GM12891 (cell line): ENCODE data around the gene NSD1.

ENCODE experiments used
- DNase-seq: peaks from one replicate; pipeline ENCODE4 v3.0.0; 2011; ENCODE audit warnings: low spot score; ENCODE audit not compliant: insufficient read length
- FAIRE-seq: peaks from 2 replicates; lab custom pipeline; 2011; peaks lifted over from hg19 to GRCh38; lab: Jason Lieb, UNC
- PAX5 ChIP-seq: IDR thresholded peaks from 2 replicates; pipeline ENCODE4 v1.6.1; 2011; ENCODE audit warnings: low read length, moderate library complexity, mild to moderate bottlenecking; ENCODE audit not compliant: insufficient read depth, severe bottlenecking
- POLR2A ChIP-seq: IDR thresholded peaks from 2 replicates; pipeline ENCODE4 v1.6.1; 2011; ENCODE audit warnings: low read depth, low read length, control low read depth
- POLR2AphosphoS5 ChIP-seq: IDR thresholded peaks from 2 replicates; pipeline ENCODE4 v1.6.1; 2011; ENCODE audit warnings: low read depth, low read length, control low read depth
- POU2F2 ChIP-seq: IDR thresholded peaks from 2 replicates; pipeline ENCODE4 v1.6.1; 2011; ENCODE audit warnings: low read depth, mild to moderate bottlenecking, control low read depth, low read length, moderate library complexity
- SPI1 ChIP-seq: IDR thresholded peaks from 2 replicates; pipeline ENCODE4 v1.6.1; 2011; ENCODE audit warnings: low read depth, low read length, control low read depth
- TAF1 ChIP-seq: IDR thresholded peaks from 2 replicates; pipeline ENCODE4 v1.6.1; 2011; ENCODE audit warnings: low read depth, low read length, control low read depth

NSD1 gene

DNA sequence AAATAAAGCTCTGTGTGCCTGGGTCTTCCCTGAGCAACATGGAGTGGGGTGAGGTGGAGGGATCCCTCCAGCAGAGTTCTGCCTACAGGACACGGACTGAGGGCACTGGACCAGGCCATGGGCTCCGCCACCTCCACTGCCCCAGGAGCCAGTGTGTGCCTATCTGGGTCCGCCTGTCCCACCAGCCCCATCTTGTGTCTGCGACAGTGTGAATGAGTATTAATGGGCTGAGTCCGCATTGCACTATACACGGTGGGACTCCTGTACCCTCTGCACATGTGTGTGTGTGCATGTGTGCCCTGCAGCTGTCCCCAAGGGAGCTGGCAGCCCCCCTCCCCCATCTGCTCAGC lies 35.5 kb upstream of the NSD1 start:
- DNase-seq = no peak
- no peak for FAIRE-seq
- TF ChIP-seq SPI1 (no peak), POLR2A (no peak), PAX5 (no peak), POU2F2 (no peak), POLR2AphosphoS5 (no peak), TAF1 (no peak)

DNA sequence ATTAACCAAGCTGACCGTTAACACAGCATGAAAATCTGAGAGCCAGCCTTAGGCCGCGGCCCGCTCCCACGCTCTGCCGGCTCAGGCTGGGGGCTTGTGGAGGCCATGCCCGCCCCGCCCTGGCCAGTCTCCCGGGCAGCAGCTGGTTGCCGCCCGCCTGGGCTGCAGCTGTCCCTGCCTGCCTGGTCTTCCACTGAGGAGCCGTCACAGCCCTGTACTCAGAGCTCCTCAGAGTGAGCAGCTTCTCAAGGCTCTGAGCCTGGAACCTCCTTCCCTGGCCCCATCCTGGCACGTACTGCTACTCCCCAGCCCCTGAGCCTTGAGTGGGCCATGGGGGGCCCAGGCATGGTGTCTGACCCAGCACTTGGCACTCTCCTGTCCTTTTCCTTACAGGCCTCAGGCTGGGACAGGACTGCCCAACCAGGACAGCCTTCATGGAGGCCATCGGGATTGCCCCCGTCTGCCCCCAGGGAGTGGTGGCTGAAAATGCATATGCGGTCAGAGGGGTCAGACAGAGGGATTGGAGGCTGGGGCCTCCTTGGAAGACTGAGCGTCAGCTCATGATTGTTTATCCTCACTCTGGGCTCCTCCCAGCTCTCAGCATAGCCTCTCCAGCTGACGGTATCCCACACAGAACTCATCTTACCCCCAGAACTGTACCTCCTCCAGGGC lies 35.0 kb upstream of the NSD1 start:
- no peak for DNase-seq
- no peak for FAIRE-seq
- TF ChIP-seq POLR2A = no peak
- TF ChIP-seq TAF1 = no peak
- TF ChIP-seq POLR2AphosphoS5 = no peak
- TF ChIP-seq SPI1 = no peak
- TF ChIP-seq POU2F2 = no peak
- no peak for TF ChIP-seq PAX5

DNA sequence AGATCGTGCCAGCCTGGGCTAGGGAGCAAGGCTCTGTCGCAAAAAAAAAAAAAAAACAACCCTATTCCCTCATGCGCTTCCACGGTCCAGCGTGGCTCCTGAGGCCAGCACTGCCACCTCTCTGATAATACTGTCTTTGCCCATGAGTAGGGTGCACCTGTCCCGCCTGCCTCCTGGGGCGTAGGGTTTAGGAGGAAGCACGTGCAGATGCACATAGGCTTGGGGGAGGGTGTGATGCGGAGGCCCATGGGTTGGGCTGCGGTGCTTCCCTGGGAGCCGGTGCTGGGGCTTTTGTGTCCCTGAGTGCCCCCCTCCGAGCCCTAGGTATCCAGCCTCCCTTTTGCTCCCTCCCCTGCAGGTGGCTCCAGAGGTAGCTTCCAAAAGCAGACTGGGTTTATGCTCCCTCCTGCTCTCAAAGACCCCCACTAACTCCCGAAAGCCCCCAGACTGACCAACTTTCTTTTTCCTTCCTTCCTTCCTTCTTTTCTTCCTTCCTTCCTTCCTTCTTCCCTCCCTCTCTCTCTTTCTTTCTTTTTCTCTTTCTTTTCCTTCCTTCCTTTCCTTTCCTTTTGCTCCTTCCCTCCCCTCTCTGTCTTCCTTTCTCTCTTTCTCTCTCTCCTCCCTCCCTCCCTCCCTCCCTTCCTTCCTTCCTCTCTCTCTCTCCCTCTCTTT lies 34.0 kb upstream of the NSD1 start:
- DNase-seq (no peak), FAIRE-seq (no peak)

DNA sequence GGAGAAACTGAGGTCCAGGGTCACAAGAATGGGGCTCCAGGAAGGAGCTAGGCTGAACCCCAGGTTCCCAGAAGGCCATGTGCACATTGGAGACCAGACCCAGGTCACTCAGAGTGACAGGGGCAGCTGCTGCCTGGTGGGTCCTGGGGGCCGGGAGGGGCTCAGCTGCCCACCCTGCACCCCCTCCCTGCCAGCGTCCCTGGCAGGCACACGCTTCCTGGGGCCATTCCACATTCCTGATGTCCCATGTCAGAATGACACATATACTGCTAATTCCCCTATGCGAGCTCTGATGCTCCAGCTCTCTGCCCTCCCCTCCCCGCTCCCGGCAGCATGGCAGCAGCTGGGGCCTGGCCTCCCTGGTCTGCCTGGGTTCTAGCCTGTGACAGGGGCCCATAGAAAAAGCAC lies 32.9 kb upstream of the NSD1 start:
- FAIRE-seq = no peak
- TF ChIP-seq SPI1 (no peak), POLR2AphosphoS5 (no peak), POU2F2 (no peak), POLR2A (no peak), PAX5 (no peak), TAF1 (no peak)
- DNase-seq = no peak

More for the DNA sequence above, 34.0 kb upstream of the NSD1 start:
- TF ChIP-seq TAF1 = no peak
- no peak for TF ChIP-seq PAX5
- no peak for TF ChIP-seq POU2F2
- TF ChIP-seq SPI1 = no peak
- TF ChIP-seq POLR2A = no peak
- no peak for TF ChIP-seq POLR2AphosphoS5

DNA sequence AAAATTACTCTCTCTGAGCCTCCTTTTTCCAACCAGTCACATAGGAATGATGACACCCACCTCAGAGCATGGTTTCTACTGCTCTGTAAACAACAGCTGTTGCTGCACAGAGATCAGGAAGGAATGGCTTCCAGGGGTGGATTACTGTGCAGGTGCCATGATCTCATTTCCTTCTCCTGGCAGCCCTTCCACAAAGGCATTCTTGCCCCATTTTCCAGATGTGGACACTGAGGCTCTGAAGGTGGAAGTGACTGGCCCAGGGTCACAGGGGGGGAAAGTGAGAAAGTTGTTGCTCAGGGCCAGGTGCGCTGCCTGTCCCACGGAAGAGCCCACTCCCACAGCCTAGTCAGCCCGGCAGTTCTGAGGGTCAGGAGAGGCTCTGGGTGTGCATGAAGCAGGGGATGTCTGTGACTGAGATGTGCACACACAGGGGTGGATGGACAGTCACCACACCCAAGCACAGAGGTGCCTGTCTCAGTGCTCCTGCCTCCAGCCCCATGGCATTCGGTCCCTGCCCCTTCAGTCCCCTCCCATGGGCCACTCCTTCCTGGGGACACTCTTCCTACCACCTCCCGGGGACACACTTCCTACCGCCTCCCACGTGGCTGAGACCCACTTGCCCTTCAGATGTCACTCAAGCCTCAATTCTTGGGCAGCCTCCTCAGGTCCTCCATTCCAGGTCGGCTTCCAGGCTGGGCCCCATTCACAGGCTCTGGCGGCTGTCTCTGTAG lies 29.9 kb upstream of the NSD1 start:
- no peak for DNase-seq
- TF ChIP-seq TAF1 = no peak
- TF ChIP-seq POLR2A = no peak
- TF ChIP-seq PAX5 = no peak
- TF ChIP-seq POLR2AphosphoS5 = no peak
- no peak for TF ChIP-seq POU2F2
- no peak for TF ChIP-seq SPI1
- no peak for FAIRE-seq

DNA sequence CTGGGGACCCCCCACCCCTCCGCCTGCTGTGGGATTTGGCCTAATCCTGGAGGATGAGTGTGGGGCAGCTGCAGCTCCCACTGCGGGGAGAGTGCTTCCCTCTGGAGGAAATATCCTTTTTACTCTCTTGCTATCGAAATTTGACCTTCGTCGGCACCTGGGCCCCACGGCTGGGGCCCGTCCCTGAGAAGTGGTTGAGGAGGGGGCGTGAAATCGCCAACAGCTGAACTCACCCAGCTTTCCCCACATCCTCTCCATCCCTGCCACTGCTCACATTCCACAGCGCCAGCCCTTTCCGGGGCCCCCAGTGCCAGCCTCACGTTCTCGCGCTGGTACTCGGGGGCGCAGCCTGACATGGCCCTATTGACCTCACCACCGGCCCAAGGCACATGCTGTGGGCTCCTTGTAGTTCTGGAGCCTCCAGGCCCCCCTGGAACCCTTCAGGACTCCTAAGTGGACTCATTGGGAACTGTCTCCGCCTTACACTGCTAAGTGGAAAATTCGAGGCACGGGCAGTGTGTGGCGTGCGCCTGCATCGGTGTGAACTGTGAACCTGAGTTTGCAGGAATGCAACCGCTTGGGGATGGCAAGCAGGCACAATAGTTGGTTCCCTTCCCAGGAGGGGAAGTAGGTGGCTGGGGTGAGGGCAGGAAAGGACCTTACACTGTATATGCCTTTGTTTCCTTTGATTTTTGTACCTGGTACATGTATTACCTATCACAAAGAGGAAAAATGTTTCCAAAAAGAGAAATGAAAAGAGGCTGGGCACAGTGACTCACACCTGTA lies 27.7 kb upstream of the NSD1 start:
- FAIRE-seq = no peak
- TF ChIP-seq SPI1 = no peak
- no peak for TF ChIP-seq TAF1
- no peak for TF ChIP-seq POU2F2
- TF ChIP-seq POLR2AphosphoS5 = no peak
- TF ChIP-seq POLR2A = no peak
- TF ChIP-seq PAX5 = no peak
- DNase-seq = no peak

DNA sequence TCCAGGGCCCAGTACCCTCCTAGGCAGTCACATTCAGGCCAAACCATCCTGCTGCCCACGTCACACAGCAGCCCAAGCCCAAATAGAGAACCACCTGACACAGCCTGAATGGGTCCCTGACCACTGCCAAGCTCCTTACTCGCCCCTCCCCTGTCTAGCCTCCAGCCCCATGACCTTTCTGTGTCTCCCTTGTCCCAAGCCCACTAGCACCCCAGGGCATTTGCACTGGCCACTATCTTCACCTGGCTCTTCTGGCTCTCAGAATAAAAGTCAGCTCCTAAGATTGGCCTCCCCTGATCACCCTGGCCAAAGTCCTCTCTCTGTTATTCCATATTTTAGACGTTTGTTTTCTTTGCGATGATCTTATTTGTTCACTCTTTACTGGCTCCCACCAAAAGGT lies 26.4 kb upstream of the NSD1 start:
- FAIRE-seq (no peak), DNase-seq (no peak)
- TF ChIP-seq POU2F2 (no peak), PAX5 (no peak), SPI1 (no peak), POLR2AphosphoS5 (no peak), POLR2A (no peak), TAF1 (no peak)

DNA sequence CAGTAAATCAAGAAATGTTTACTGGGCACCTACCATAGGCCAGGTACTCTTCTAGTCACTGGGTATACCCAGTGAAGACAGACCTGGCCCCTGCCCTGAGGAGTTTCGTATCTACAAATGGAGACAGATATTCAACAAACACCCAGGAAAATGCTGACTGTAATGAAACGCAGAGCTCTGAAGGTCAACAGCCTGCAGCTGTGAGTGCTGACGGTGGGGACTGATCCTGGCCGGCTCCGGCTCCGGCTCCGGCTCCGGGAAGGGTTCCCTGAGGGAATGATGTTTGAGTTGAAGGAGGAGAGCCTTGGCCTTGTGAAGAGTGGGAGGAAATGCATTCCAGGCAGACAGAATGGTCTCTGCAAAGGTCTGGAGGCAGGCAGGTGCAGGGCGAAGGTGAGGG lies 23.8 kb upstream of the NSD1 start:
- TF ChIP-seq POLR2AphosphoS5 = no peak
- TF ChIP-seq POU2F2 = no peak
- TF ChIP-seq PAX5 = no peak
- TF ChIP-seq POLR2A = no peak
- no peak for TF ChIP-seq SPI1
- no peak for TF ChIP-seq TAF1
- DNase-seq = no peak
- no peak for FAIRE-seq
